ENCODE measurements around the gene MORF4L1. TPM values are rescaled to one million over a fixed set of nuclear protein-coding genes. Genes with fewer than 3 reads are reported as not detected.

Gene MORF4L1
- polyA plus RNA-seq, 1 donor = 513 TPM

GRCh38 chr15:78946493-78946892, 73.8 kb downstream of the MORF4L1 start:
- no peak for DNase-seq (ENCODE audit: low read depth)

DNA sequence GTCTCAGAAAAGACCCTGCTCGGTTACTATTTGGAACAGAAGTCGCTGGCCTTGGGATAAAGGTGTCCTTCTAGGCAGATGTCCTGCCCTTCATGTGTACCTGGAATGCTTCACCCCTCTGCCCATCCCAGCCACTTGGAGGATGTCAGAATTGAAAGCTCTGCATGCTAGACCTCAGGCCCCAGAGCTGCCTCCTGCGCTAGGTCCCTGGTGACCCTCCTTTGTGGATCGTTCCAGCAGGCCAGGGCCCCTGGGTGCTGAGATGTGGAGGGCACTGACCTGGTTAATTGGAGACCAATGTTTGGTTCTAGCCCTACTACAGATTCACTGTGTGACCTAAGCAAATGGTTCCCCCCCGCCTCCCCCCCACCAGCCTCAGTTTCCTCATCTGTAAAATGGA, 74.8 kb downstream of the MORF4L1 start:
- no peak for DNase-seq (ENCODE audit: low read depth)

Other genes with a start within 250 kb of the MORF4L1 start
- 0.18 TPM for gene CHRNB4, start 231.7 kb upstream of the MORF4L1 start, polyA plus RNA-seq (ENCODE audit: insufficient read length)
- gene ADAMTS7, start 61.4 kb upstream of the MORF4L1 start, polyA plus RNA-seq (ENCODE audit: insufficient read length) = 13.7 TPM
- gene CTSH, start 72.2 kb downstream of the MORF4L1 start, polyA plus RNA-seq (ENCODE audit: insufficient read length) = 18.0 TPM
- 0.13 TPM for gene RASGRF1, start 217.9 kb downstream of the MORF4L1 start, polyA plus RNA-seq (ENCODE audit: insufficient read length)